Activated effector memory CD4-positive, alpha-beta T cell treated with anti-CD3 and anti-CD28 coated beads, Interleukin-2, amount 50 U/mL, for 16 hours (primary cell): Measurements from ENCODE around the gene CCND3.
"Not testable (repeated sequence)": the region's sequence is repeated elsewhere in the genome, so short reads cannot be mapped to it uniquely, and the experiment has no call there.

Experiments used
- DNase-seq: peaks from one replicate; pipeline ENCODE4 v3.0.0-alpha.2; 2020

CCND3 gene

GRCh38 chr6:41947581-41948220 lies 6.1 kb upstream of the CCND3 start:
- no peak for DNase-seq

GRCh38 chr6:41943456-41943855 lies 1.8 kb upstream of the CCND3 start:
- DNase-seq, result no peak

GRCh38 chr6:41942882-41943281 lies 1.3 kb upstream of the CCND3 start:
- DNase-seq, result not testable (repeated sequence)

- DNase-seq, result peak; percentile 74
These were observed 651 bp upstream of the CCND3 start for GRCh38 chr6:41942067-41942851.

- DNase-seq, result peak; percentile 84
These were observed 789 bp downstream of the CCND3 start for GRCh38 chr6:41940759-41941279.

DNA sequence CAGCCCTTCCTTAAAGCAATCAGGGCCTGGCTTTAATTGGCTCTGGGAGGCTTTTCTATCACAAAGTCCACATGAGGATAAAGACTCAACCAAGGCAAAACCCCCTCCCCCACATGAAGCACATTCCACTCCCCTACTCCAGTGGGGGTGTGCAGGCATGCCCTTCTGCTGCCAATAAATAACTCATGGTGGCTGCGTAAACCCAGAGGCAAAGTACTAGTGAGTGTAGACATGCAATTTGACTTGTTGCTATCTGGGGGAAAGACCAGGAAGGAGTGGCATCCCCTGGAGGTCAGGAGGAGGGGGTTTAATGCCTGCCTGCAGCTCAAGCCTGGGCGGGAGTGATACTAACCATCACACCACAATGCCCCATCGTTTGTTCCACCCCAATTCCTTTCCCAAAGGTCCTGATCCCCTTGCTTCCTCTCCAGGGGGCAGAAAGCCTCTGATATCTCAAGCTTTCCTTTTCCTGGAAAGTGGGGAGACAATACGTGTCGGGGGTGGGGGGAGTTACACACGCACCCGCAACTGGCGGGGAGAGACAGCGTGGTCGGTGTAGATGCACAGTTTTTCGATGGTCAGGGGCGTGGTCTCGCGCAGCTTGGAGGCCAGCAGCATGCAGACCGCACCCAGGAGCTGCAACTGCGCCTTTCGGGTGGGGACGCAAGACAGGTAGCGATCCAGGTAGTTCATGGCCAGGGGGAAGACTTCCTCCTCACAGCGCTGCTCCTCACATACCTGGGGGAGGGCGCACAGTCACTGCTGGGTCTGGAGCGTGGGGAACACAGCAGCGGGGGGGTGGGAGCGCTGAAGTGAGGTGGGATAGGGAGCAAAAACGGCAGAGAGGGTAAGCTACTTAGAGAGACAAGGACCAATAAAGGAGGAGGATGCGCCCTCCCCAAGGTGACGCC lies 1.5 kb downstream of the CCND3 start:
- peak; percentile 74 for DNase-seq

GRCh38 chr6:41939176-41939847 lies 2.3 kb downstream of the CCND3 start:
- DNase-seq, result peak; percentile 73

- no peak for DNase-seq
These were observed 2.9 kb downstream of the CCND3 start for GRCh38 chr6:41938590-41939175.

DNA sequence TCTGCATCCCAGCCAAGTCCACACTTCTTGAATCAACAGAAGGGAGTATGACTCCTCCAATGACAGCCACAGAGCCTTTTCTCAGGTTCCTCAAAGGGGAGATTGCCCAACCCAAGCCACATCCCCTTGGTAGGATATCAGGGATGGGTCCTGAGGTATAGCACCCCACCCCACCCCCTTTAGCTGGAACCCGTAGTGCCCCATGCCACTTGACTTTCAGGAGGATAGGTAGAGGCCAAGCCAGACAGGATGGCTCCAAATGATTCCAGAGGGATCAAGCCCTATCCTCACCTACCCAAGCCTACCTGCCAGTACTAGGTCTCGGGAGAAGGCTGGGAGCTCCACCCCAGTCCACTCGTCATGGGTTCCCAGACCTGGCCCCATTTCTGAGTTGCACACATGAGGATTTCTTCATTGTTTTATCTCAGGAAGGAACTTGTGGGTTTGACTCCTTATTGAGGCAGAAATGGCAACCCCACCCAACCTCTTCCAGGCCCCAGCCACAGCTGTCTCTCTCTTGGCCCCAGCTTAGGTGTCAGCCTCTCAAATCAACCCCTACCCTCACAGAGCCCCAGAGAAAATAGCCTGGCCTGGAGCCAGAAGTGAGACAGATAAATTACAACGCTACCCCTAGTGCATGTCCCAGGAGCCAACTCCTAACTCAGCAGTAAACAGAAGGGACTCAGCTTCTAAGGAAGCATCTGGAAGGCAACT lies 3.6 kb downstream of the CCND3 start:
- peak; percentile 69 for DNase-seq

GRCh38 chr6:41937472-41937860 lies 4.1 kb downstream of the CCND3 start:
- no peak for DNase-seq

DNA sequence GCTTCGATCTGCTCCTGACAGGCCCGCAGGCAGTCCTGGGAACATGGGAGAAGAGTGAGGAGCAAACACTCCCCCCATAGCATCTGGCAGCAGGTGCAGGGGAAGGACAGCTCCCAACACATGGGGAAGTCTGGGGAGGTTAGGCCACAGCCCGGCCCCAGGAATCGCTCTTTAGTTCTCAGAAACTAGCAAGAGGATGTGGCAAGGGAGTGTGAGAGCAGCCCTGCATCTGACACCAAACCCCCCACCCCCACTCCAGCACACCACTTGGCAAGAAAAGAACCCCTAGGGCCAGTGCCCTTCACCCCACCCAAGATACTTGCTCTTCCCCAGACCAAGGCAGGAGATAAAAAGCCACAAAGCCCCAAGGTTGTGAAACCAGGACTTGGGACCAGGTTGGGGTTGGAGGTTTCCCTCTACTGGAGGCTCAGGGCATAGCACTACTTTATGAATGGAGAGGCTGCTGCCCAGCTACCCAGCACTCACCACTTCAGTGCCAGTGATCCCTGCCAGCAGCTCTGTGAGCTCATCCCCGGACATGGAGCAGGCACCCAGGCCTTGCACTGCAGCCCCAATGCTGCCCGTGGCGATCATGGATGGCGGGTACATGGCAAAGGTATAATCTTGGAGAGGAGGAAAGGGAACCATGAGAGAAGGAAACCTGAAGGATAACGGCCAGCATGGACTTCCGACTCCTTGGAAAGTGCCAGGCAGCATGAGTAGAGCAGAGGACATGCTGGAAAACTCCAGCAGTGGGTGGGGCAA lies 5.4 kb downstream of the CCND3 start:
- peak; percentile 82 for DNase-seq

GRCh38 chr6:41935685-41936072 lies 5.9 kb downstream of the CCND3 start:
- no peak for DNase-seq

DNA sequence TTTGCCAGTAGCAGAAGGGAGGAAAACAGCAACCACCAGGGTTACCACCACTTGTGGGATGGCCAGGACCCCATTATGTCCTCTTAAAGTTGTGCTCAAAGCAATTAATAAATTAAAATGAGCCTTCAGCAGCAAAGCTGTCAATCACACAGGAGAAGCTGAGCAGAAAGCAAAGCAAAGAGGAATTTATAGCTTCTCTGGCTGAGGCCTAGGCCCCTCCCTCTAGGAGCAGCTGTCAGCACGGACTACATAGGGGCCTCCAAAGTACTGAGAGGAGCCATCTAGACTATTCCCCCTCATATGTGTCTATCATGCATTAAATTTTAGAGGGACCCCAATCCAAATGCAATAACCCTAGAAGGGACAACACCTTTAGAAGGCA lies 6.4 kb downstream of the CCND3 start:
- DNase-seq, result no peak

- DNase-seq, result no peak
These were observed 7.1 kb downstream of the CCND3 start for GRCh38 chr6:41934278-41935192.

GRCh38 chr6:41932378-41932777 lies 9.2 kb downstream of the CCND3 start:
- no peak for DNase-seq

- DNase-seq, result no peak
These were observed 9.8 kb downstream of the CCND3 start for GRCh38 chr6:41931792-41932191.

DNA sequence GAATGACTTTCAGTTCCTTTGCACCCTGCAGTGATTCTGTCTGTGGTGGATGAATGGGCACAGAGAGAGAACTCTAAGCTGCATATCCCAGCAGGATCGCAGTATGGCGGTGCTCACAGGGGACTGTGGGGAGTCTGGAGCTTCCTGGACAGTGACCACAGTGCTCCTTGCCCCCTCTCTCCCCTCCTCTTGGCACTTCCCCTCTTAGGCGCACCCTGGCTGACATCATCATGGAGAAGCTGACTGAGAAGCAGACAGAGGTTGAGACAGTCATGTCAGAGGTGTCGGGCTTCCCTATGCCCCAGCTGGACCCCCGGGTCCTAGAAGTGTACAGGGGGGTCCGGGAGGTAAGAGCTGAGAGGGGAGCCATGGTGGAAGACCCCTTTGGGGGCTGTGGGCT lies 11.7 kb downstream of the CCND3 start:
- no peak for DNase-seq

GRCh38 chr6:41927253-41927652 lies 14.4 kb downstream of the CCND3 start:
- no peak for DNase-seq

GRCh38 chr6:41922154-41922553 lies 19.5 kb downstream of the CCND3 start:
- no peak for DNase-seq

GRCh38 chr6:41921712-41921998 lies 20.0 kb downstream of the CCND3 start:
- DNase-seq, result no peak
